Psoas muscle (tissue), 8 donors: ENCODE measurements around the gene PSMA8. TPM values are rescaled to one million over a fixed set of nuclear protein-coding genes. Genes with fewer than 3 reads are reported as not detected.

Source experiments
- ATAC-seq, 4 donors: fragments of 200-7000 bp; cut with Tn5 transposase; one replicate each; pipeline ENCODE4 v1.9.1; 2020; ENCODE audit warnings: moderate library complexity in 3 of 4, mild to moderate bottlenecking in 2 of 4
- DNase-seq, 2 donors: peaks; one replicate each; pipeline ENCODE4 v3.0.0-alpha.2; 2020
- H3K27ac ChIP-seq: fragments of 200-600 bp; one replicate; pipeline ENCODE4 v1.8.0; 2022
- H3K27me3 ChIP-seq, 3 donors: fragments of 200-600 bp in 1 of 3; one replicate each; pipeline versions ENCODE4 v1.6.1 to v1.8.0; 2013 to 2022; ENCODE audit warnings: low read length in 2 of 3, mild to moderate bottlenecking in 2 of 3, moderate library complexity in 1 of 3; ENCODE audit not compliant: insufficient read depth in 3 of 3
- H3K36me3 ChIP-seq, 2 donors: fragments of 200-600 bp in 1 of 2; one replicate each; pipeline versions ENCODE4 v1.6.1 to v1.8.0; 2013 to 2022; ENCODE audit warnings: low read depth in 1 of 2, mild to moderate bottlenecking in 1 of 2, moderate library complexity in 1 of 2; ENCODE audit not compliant: insufficient read depth in 1 of 2
- H3K4me1 ChIP-seq: fragments of 200-600 bp; one replicate; pipeline ENCODE4 v1.8.0; 2022
- H3K4me3 ChIP-seq: fragments of 200-600 bp; one replicate; pipeline ENCODE4 v1.8.0; 2022; ENCODE audit warnings: mild to moderate bottlenecking
- H3K9me3 ChIP-seq: fragments of 200-600 bp; one replicate; pipeline ENCODE4 v1.8.0; 2022
- WGBS, 3 donors: extraction: QIAGEN DNeasy Blood & Tissue Kit; methylation state at CpG; one replicate each; pipeline versions ENCODE4 v1.1.6 to v1.1.7; 2013; 5-methylcytosine and 5-hydroxymethylcytosine counted together
- intact Hi-C, 2 donors: fragments of 100-400 bp; cut with DNase I; formaldehyde crosslinking; loops; one replicate each; pipeline versions ENCODE4 v1.11.0 to v1.14.2; 2022
- long read RNA-seq, 2 donors: library from polyadenylated mRNA; unstranded; transcript quantifications; one replicate each; pipeline ENCODE4 v2.0.0, GENCODE V29; 2021
- polyA plus RNA-seq, 3 donors: library from polyadenylated mRNA; stranded (reverse); fragments of 200-250 nt; gene quantifications; one replicate each; pipeline ENCODE4 v1.2.3, GENCODE V29; 2013
- total RNA-seq, 4 donors: library from RNA; stranded (reverse); fragmentation: NEBNext Ultra II Directional in 2 of 4; extraction: Animal tissue kit (Norgen Biotek cat#: 25700) in 2 of 4; gene quantifications; one replicate each; pipeline versions ENCODE4 v1.2.1 to v1.2.4, GENCODE V29; 2021 to 2023
- TF ChIP-seq, protein P1 (sequence below): fragments of 200-600 bp; IDR thresholded peaks from one replicate; pipeline ENCODE4 v1.8.0; 2022; ENCODE audit warnings: antibody characterized with exemption
- donor health status: healthy with polysubstance abuse.
- donor health status: DM: no; HTN: no; CAD: no; lungs with moderate emphysema.
- donor health status: Bipolar disorder and iron deficiency.
- donor health status: healthy.
- donor health status: DM: yes; HTN: yes; CAD: no.
- donor health status: DM: no; HTN: no; CAD: no.
- donor health status: DM: no; HTN: no; CAD: no.
- donor health status: DM: yes; HTN: yes; CAD: no.

PSMA8 gene
- not detected for total RNA-seq
- polyA plus RNA-seq, result not detected
- long read RNA-seq, donor 1, result 0 reads
- long read RNA-seq, donor 2, result 0 reads

DNA sequence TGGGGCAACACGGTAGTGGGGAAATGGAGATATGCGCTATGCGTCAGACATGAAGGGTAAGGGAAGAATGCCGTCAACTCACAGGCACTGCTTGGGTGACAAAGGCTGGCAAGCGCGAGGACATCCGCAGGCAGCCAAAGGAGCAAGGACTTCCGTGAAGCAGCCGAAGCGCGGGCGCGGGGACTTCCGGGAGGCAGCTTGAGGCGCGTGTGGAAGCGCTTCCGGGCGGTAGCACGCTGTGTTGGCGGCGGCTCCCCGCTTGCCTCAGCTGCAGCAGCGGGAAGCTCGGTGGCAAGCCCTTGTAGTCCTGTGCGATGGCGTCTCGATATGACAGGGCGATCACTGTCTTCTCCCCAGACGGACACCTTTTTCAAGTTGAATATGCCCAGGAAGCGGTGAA lies at the start of gene PSMA8:
PSMA8 (plus strand) TSS at position 218 of the 400 bp plus-strand sequence; CDS start at position 315, 97 bp downstream.
- intact Hi-C loops, result no loop called here
- H3K27ac ChIP-seq, result no peak within 1 kb of the TSS
- H3K27me3 ChIP-seq, result no peaks in the 10 kb centered on the region
- no peaks in the 10 kb centered on the region for H3K4me1 ChIP-seq
- DNase-seq (peak in 1 of 2 donors; percentile 38), ATAC-seq (no peak)
- no peaks in the 10 kb centered on the region for H3K9me3 ChIP-seq
- no peak within 1 kb of the TSS for H3K4me3 ChIP-seq
- TF ChIP-seq, protein P1, sequence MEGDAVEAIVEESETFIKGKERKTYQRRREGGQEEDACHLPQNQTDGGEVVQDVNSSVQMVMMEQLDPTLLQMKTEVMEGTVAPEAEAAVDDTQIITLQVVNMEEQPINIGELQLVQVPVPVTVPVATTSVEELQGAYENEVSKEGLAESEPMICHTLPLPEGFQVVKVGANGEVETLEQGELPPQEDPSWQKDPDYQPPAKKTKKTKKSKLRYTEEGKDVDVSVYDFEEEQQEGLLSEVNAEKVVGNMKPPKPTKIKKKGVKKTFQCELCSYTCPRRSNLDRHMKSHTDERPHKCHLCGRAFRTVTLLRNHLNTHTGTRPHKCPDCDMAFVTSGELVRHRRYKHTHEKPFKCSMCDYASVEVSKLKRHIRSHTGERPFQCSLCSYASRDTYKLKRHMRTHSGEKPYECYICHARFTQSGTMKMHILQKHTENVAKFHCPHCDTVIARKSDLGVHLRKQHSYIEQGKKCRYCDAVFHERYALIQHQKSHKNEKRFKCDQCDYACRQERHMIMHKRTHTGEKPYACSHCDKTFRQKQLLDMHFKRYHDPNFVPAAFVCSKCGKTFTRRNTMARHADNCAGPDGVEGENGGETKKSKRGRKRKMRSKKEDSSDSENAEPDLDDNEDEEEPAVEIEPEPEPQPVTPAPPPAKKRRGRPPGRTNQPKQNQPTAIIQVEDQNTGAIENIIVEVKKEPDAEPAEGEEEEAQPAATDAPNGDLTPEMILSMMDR, result no peak
- WGBS, 3 donors, result 73 to 82% (median 73%) methylated on average over 29 to 31 of the region's 31 CpGs
- no peaks in the 10 kb centered on the region for H3K36me3 ChIP-seq

DNA sequence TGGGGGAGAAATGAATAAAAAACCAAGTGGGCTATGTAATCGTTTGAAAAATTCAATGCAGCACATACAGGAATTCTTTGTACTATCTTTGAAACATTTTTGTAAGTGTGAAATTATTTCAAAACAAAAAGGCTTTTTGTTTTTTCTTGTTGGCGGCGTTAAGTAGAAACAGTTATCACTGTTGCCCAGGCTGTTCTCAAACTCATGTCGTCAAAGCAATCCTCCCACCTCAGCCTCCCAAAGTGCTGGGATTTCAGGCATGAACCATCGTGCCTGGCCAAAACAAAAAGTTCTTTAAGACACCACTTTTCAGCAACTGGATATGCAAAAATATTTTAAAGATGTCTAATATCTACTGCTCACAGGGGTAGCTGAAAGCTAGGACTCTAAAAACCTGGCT lies 48.6 kb upstream of the PSMA8 start:
- ATAC-seq (no peak), DNase-seq (no peak)
- no peaks in the 10 kb centered on the region for H3K9me3 ChIP-seq
- H3K4me3 ChIP-seq, result no peak overlapping the region
- TF ChIP-seq, protein P1, result no peak
- H3K27me3 ChIP-seq, result no peaks in the 10 kb centered on the region
- peaks cover 23% of the 10 kb centered on the region for H3K4me1 ChIP-seq
- H3K36me3 ChIP-seq, result peaks cover 0 to 53% of the 10 kb centered on the region in 2 donors
- H3K27ac ChIP-seq, result no peak overlapping the region
- WGBS, 3 donors, result 82 to 84% (median 84%) methylated on average over 5 of the region's 5 CpGs
- intact Hi-C loops, result no loop called here

DNA sequence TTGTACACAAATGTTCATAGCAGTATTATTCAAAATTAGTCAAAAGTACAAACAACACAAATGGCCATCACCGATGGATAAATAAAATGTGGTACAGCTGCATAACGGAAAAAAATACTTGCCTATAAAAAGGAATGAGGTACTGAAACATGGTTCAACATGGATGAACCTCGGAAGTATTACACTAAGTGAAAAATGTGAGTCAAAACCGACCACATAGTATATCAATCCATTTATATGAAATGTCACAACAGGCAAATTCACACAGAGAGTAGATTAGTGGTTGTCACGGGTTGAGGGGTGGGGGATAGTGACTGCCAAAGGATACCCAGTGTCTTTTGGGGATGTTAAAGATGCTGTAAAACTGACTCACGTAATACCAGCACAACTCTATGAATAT lies 46.7 kb upstream of the PSMA8 start:
- Histone ChIP-seq H3K4me1 (peaks cover 23% of the 10 kb centered on the region), H3K27me3 (no peaks in the 10 kb centered on the region), H3K36me3 (peaks cover 0 to 48% of the 10 kb centered on the region in 2 donors), H3K4me3 (no peak overlapping the region), H3K27ac (no peak overlapping the region), H3K9me3 (no peaks in the 10 kb centered on the region)
- TF ChIP-seq, protein P1, result no peak
- ATAC-seq (no peak), DNase-seq (no peak)
- WGBS, 3 donors, result 85 to 92% (median 92%) methylated on average over 6 of the region's 6 CpGs
- intact Hi-C loops, result no loop called here

DNA sequence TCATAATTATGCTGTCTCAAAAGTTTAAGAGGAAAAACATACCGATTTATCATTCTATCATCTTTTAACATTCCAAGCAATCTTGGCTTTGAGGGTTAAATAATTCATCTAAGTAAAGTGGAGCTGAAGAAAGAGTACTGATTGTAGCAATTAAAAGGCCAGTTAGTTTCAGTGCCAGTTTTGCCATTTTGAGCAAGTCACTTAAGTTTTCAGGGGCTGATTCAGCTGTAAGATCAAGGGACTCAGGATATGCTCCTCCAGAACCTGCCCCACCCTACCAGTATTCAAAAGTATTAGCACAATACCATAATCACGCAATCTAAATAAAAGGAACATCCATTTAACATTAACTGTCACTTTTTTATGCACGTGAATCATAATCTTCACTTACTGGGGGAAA lies 45.2 kb upstream of the PSMA8 start:
- DNase-seq, result no peak
- no peak overlapping the region for H3K27ac ChIP-seq
- H3K4me3 ChIP-seq, result peak overlapping the region; percentile 94
- H3K9me3 ChIP-seq, result no peaks in the 10 kb centered on the region
- H3K4me1 ChIP-seq, result peaks cover 23% of the 10 kb centered on the region
- TF ChIP-seq, protein P1, result no peak
- WGBS, 3 donors, result 53 to 55% (median 55%) methylated on average over 3 of the region's 3 CpGs
- no peaks in the 10 kb centered on the region for H3K27me3 ChIP-seq
- peaks cover 0 to 37% of the 10 kb centered on the region in 2 donors for H3K36me3 ChIP-seq
- ATAC-seq, result no peak
- intact Hi-C loops, result no loop called here
